ENCODE data around the gene YEATS2.

YEATS2 gene

GRCh38 chr3:183816681-183817510 lies 119.3 kb downstream of the YEATS2 start:
- no peak for FAIRE-seq
- no peak for DNase-seq (ENCODE audit: insufficient read length, low spot score)
- TF ChIP-seq, protein P1, sequence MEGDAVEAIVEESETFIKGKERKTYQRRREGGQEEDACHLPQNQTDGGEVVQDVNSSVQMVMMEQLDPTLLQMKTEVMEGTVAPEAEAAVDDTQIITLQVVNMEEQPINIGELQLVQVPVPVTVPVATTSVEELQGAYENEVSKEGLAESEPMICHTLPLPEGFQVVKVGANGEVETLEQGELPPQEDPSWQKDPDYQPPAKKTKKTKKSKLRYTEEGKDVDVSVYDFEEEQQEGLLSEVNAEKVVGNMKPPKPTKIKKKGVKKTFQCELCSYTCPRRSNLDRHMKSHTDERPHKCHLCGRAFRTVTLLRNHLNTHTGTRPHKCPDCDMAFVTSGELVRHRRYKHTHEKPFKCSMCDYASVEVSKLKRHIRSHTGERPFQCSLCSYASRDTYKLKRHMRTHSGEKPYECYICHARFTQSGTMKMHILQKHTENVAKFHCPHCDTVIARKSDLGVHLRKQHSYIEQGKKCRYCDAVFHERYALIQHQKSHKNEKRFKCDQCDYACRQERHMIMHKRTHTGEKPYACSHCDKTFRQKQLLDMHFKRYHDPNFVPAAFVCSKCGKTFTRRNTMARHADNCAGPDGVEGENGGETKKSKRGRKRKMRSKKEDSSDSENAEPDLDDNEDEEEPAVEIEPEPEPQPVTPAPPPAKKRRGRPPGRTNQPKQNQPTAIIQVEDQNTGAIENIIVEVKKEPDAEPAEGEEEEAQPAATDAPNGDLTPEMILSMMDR (IDR thresholded peaks at IDR 0.05; ENCODE audit: insufficient read depth, missing control alignments), result no peak

- no peak for FAIRE-seq
- DNase-seq (ENCODE audit: insufficient read length, low spot score), result no peak
- TF ChIP-seq, protein P1 (IDR thresholded peaks at IDR 0.05; ENCODE audit: insufficient read depth, missing control alignments), result no peak
Measured at GRCh38 chr3:183817639-183818038, 120.0 kb downstream of the YEATS2 start.

DNA sequence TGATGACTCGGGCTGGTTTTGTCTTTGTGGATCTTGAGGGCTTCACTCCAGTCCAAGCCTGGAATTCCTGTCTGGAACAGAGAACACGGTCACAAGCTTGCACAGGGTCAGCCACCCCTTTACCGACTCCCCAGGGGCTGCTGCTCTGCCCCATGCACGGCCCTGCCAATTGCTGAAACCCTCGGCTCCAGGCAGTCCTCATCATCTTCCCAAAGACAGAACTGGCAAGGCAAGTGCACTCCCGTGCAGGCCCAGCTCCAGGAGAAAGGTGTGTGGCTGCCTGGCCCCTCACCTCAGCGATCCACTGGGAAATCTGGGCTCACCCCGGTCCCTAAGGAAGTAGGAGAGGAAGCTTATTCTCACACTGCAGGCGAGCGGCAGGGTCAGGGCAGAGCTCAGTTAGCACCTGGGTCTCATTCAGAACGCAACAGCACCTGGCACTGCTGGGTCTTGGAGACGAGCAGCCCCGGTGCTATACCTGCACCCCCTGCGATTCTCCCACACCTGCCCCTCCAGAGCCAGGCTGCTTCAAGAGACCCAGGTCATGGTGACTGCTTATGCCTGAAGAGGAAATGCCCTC lies 120.5 kb downstream of the YEATS2 start:
- FAIRE-seq (no peak), DNase-seq (ENCODE audit: insufficient read length, low spot score) (no peak)
- TF ChIP-seq, protein P1 (IDR thresholded peaks at IDR 0.05; ENCODE audit: insufficient read depth, missing control alignments), result no peak

GRCh38 chr3:183818706-183819624 lies 121.4 kb downstream of the YEATS2 start:
- no peak for FAIRE-seq
- no peak for DNase-seq (ENCODE audit: insufficient read length, low spot score)
- TF ChIP-seq, protein P1 (IDR thresholded peaks at IDR 0.05; ENCODE audit: insufficient read depth, missing control alignments), result no peak

DNA sequence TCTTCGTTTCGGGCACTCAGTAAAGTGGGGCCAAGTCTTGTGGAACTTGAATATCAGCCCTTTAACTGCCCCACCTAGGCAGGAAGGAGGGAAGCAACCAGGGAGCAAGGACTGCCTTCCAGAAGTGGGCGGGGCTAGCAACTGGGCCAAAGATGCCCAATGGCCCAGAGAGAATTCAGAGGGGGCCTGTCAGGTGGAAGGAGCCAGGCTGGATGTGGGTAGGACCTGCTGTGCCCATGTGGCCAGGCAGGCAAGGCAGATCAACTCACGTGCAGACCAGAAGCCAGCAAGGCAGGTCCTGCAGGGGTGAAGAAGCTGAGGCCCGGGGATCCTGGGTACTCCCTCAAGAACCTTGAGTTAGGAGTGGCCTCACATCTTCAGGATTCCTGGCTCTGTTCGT lies 122.2 kb downstream of the YEATS2 start:
- no peak for DNase-seq (ENCODE audit: insufficient read length, low spot score)
- FAIRE-seq, result no peak
- TF ChIP-seq, protein P1 (IDR thresholded peaks at IDR 0.05; ENCODE audit: insufficient read depth, missing control alignments), result no peak

GRCh38 chr3:183822631-183823030 lies 125.0 kb downstream of the YEATS2 start:
- FAIRE-seq (no peak), DNase-seq (ENCODE audit: insufficient read length, low spot score) (no peak)
- TF ChIP-seq, protein P1 (IDR thresholded peaks at IDR 0.05; ENCODE audit: insufficient read depth, missing control alignments), result no peak
